HG02870 (cell line): ENCODE measurements around the gene PDE4A.
A peak's percentile ranks its signal among the peaks of the same experiment; 100 is the strongest.
"Not testable (repeated sequence)": the region's sequence is repeated elsewhere in the genome, so short reads cannot be mapped to it uniquely, and the experiment has no call there.

Source experiments
- ATAC-seq: cut with Tn5 transposase; IDR thresholded peaks from one replicate; pipeline ENCODE4 v1.9.1; 2021; ENCODE audit warnings: mild to moderate bottlenecking, moderate library complexity; ENCODE audit not compliant: unreplicated experiment

The PDE4A gene

DNA sequence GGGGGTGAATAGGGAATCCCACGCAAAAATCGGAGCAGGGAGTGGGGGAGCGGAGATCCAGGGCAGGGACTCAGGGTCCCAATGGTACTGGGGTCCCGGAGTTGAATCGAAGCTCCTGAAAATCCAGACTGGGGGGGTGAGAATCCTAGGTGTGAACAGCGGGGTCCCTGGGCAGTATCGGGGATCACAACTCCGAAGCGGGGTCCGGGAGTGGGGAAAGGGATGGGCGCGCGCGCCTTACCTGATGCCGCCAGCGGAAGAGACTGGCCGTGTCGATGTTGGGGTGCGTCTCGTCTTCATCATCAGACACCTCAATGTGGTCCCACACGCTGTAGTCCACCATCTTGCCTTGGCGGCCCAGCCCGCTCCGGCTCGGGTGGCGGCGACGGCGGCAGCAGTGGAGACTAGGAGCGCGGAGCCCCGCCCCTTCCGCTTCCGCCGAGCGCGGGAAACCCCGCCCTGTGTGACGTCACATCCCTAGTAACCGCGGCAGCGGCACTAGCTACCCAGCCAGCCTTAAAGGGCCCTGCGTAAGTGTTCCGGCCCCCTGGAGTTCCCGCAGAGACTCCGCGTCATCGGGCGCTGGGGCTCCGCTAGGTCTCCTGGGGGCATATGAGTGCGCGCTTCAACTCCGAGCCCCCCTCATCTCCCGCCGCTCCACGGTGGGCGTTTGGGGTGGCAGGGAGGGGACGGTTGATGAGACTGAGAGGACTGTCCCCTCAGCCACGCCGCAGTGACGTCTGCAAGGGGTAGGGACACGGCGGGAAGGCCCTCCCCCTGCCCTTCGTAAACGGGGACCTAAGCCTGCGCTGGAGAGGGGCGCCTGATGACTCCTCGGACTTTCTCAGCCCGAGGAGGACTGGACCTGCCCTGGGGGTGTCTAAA lies 17.0 kb upstream of the PDE4A start, which contains the start of gene CDC37:
Gene CDC37, minus strand, starts transcription at position 406 of the 885 bp plus-strand sequence. Its CDS starts 63 bp downstream, at position 343.
- ATAC-seq, result peak; percentile 80

DNA sequence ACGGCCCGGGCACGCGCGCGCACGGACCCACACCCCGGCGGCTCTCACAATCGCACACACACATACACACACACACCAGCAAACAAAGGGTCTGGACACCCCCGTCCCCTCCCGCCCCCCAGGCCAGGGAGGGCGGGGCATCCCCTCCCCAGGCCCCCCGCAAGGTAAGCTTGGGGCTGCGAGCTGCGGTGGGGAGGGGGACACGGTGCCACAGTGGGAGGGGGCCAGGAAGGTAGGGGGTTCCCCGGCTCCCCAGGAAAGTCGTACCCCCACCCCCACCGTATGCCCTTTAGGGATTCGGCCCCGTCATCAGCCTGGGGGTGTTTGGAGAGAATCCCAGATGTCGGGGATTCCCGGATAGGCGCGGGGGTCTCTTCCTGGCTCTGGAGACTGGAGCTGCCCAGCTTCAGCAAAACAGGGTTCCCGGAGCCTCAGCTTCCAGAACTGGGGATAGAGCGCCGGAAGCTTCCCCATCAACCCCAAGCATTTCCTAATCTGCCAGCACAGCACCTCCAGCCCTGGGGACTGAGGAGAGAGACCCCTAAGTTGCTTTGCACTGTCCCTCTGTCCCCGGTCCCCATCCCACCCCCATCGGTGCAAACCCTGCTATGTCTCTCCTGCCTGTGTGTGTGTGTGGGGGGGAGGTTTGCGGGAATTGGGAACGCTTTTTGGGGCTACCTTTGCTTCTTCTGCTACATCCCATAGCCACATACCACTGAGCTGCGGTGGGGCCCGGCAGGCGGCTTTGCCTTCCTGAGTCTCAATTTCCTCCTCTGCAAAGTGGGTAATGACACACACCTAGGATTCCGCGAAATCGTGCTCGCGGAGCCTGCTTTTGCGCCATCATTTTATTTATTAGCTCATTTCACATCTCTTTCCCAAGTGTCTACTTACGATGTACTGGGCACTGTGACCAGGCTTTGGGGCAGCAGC lies 15.2 kb upstream of the PDE4A start:
- no peak for ATAC-seq

DNA sequence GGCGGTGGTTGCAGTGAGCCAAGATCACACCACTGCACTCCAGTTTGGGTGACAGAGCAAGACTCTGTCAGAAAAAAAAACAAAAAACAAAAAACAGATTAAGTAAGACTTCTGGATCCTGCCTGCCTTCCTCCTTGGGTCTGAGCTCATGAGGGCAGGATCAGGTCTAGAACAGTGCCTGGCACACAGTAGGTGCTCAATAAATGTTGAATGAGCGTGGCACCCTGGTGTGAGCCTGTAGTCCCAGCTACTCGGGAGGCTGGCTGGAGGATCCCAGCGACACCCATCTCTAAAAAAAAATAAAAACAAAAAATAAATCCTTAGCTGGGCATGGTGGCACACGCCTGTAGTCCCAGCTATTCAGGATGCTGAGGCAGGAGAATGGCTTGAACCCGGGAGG lies 14.1 kb upstream of the PDE4A start:
- ATAC-seq, result no peak

DNA sequence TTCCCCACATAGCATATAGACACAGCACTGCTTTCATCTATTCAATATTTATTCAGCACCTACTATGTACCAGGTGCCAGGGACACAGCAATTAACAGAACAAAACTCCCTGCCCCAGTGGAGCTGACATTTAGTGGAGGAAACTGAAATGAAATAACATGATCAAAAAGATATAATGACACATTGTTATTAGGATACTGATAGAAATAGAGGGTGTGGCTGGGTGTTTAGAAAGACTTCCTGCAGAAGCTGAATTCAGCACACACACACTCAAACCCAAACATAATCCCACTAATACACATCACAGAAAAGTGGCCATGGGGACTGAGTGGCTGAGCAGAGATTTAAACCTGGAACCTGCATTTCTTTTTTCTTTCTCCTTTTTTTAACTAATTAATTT lies 13.2 kb upstream of the PDE4A start:
- ATAC-seq, result no peak

DNA sequence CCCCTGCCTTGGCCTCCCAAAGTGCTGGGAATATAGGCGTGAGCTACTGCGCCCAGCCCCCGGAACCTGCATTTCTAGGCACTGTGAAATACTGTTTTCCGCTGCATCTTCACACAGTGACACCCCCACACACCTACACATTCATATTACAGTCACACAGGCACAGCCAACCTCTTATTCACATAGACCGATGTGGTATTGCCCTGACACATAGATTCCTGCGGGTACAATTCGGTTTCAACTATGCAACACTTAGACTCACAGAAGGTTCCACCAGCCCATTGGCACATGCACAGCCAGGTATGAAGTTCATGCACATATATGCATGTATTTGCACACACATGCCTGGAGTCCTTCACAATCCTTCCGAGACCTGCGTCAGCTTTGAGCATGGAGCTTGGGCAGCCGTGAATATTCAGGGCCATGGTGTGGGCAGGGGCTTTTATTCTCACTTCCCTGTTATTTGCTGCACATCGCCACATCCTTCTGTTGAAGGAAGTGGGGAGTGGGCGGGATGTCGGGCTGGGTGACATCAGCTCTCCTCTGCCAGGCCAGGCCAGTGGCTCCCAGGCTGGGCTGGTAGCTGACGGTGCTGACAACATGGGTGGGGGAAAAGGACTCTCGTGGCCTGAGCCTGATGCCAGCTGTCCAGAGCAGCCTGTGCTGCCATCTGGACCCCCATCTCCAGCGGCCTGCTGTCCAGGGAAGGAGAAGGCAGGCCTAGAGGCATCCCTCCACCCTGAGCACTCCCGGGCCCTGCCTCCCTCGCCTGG lies 11.6 kb upstream of the PDE4A start:
- no peak for ATAC-seq

DNA sequence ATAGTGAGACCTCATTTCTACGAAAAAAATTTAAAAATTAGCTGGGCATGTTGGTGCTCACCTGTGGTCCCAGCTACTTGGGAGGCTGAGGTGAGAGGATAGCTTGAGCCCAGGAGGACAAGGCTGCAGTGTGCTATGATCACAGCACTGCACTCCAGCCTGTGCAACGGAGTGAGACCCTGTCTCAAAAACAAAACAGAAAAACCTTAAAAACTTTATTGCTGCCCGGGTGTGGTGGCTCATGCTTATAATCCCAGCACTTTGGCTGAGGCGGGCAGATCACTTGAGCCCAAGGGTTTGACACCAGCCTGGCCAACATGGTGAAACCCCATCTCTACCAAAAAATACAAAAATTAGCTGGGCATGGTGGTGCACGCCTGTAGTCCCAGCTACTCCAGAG lies 9.1 kb upstream of the PDE4A start:
- ATAC-seq, result not testable (repeated sequence)

DNA sequence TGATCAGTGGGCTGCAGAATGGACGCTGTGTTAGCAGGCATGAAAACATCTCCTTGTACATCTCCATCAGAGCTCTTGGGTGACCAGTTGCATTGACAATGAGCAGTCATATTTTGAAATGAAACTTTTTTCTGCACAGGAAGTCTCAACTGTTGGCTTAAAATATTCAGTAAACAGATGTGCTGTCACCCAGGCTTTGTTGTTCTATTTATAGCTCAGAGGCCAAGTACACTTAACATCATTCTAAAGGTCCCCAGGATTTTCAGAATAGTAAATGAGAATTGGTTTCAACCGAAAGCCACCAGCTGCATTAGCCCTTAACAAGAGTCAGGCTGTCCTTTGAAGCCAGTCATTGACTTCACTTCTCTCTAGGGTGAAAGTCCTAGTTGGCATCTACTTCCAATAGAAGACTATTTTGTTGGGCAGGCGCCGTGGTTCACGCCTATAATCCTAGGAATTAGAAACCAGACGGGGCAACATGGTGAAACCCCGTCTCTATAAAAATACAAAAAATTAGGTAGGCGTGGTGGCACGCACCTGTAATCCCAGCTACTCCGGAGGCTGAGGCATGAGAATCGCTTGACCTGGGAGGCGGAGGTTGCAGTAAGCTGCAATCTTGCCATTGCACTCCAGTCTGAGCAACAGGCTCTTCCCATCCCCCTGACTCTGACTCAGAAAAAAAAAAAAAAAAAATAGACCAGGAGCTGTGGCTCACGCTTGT lies 7.9 kb upstream of the PDE4A start:
- ATAC-seq, result peak; percentile 45

DNA sequence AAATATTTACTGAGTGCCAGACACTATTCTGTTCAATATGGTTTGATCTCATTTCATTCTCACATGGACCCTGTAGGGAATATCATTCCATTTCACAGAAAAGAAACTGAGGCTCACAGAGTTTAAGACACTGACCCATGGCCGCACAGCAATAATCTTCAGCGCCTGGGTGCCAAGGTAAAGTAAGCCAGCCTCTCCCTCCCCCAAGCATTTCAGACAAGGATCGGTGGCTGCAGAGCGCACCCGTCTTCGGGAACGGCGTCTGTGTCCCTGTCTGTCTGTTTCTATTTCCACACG lies 4.3 kb upstream of the PDE4A start:
- ATAC-seq, result no peak

DNA sequence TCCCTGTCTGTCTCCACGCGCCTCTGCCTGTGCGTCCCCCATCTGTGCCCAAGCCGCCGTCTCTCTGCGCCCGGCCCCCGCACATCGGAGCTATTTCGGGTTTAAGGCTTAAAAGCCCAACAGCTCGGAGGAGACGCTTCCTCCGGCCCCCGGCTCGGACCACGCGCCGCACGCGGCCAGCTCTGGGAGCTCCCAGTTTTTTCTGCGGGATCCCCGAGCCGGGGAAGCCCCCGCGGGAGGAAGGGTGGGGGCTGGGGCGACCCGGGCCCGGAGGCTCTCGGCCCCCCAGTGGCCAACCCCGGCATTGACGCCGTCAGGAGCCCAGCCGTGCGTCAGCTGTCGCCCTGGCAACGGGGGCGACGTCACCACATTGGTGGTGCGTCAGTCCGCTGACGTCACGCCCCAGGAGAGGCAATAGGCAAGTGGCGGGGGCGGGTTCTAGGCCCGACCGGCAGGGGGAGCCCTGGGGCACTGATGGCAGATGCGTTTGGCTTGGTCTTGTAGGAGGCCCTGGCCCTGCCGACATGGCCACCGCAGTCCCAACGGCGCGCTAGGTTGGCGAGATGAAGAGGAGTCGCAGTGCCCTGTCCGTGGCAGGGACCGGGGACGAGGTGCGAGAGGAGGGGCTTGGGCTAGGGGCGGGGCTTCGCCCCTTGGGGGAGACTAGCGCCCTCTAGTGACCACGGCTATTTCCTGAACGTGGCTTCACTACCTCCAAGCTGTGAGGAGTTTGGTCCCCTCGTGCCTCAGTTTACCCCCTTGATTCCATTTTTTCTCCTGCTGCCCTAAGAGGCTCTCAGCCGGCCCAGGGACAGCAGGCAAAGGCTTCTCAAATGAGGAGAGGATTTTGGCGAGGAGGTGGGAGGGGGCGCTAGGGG lies 3.7 kb upstream of the PDE4A start:
- peak; percentile 38 for ATAC-seq

DNA sequence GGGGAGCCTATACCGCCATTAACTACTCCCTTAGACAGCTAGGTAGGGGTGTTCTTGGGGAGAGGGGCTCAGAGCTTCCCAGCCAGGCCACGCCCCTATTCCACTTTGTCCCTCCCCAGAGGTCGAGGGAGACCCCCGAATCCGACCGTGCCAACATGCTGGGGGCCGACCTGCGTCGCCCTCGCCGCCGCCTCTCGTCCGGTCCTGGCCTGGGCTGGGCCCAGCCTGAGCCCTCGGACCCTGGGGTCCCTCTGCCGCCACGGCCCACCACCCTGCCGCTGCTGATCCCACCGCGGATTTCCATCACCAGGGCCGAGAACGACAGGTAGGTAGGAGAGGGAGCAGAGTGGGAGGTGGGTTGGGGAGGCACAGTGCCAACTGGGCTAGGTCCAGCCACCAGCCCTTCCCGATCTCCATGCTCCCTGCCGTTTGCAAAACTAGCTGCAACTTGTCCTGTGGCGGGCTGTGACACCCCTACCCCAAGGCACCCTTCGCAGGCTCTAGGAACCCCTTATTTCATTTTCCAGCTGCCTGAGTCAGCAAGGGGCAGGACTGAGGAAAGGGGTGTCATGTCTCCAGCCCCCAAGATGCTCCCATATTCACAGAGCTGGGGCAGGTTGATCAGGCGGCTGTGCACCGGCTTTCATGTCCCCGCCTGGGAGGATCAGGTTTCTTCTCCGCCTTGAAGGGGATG lies 2.6 kb upstream of the PDE4A start:
- ATAC-seq, result no peak

DNA sequence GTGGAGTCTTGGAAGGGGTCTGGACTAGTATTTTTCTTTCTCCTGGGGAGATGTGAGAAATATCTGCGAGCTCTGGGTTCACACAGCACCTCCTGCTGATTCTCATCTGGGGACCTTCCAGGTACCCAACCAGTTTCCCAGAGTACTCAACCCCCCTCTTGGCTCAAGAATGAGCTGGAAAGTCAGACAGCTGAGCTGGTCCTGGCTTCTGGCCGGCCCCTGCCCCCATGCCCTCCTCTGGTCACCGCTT lies 2.2 kb upstream of the PDE4A start:
- ATAC-seq, result no peak

DNA sequence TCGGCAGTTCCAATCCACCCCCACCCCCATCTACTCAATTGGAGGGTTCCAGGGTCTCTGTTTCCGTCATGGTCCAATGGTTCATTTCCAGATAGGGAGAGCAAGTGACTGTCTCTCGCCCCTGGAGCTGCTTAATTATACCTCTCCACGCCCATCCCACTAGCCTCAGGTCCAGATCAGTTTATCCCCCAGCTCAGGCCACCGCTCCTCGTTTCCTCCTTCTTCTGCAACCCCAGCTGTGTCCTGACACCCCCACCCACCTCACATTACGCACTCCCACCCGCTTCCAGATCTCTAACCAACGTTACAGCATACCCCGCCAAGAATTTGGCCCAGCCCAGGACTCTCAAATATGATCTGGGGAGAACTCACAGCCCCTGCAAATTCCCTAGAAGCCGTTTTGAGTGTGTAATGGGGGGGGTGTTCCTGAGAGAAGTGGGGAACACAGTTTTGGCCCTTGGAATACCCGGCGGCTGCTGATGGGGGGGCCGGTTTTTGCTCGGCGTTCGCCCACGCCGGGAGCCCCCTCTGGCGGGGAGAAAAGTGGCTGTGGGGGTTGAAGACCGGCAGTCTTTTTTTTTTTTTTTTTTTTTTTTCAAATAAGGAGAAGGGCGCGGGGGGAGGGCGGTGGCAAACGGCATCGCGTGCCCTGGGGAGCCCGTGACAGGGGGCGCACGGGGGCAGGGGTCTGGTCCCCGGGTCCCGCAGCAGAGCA lies 1.7 kb upstream of the PDE4A start:
- no peak for ATAC-seq

DNA sequence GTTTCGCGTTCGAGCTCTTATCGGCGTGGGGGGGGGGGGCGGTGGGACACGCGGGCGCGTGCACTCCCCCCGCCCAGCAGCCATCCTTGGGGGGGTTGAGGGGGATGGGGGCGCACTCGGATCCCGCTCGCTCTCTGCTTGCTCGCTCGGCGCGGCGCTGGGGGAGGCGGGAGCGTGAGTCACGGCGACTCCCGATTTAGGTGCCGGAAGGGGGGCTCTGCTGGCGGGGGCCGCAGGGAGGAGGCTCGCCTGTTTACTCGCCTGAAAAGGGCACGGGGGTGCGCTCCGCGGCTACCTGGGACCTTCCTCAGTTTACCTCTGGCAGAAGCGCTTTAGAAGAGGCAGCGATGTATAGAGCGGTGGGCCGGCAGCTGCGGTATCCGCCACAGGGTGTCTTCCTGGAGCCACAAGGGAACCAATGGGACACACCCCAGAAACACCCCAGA lies 1.1 kb upstream of the PDE4A start:
- no peak for ATAC-seq

DNA sequence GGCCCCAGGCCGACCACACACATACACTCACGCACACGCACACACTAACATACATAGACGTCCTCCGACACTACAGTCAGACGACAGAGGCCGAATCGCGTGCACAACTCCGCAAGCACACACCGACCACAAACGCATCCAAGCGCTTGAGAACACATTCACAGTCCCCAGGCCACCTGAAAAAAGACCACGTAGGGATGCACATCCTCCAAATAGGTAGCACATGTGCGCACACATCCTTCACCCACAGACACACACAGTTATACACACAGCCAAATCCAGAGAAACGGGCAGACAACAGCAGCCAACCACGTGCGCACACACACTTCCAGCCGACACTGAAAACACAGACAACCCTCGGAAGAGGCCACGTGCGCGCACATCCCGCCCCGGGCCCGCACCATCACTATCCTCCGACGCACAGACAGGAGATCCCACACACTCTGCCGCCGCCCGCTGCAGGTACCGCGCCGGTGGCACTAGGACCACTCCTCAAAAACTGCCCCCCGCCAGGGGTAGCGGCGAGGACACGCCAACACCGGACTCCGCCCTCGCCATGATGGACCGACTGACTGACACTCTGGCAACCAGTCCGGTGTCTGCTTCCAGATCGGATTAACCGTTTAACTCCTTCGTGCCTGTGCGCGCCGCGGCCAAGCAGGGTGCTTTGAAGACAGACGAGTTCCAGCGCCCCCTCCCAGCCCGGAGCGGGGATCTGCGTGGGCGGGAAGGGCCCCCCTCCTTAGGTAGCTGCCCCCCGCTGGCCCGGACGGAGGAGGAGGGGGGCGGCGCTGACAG lies 493 bp upstream of the PDE4A start:
- no peak for ATAC-seq

DNA sequence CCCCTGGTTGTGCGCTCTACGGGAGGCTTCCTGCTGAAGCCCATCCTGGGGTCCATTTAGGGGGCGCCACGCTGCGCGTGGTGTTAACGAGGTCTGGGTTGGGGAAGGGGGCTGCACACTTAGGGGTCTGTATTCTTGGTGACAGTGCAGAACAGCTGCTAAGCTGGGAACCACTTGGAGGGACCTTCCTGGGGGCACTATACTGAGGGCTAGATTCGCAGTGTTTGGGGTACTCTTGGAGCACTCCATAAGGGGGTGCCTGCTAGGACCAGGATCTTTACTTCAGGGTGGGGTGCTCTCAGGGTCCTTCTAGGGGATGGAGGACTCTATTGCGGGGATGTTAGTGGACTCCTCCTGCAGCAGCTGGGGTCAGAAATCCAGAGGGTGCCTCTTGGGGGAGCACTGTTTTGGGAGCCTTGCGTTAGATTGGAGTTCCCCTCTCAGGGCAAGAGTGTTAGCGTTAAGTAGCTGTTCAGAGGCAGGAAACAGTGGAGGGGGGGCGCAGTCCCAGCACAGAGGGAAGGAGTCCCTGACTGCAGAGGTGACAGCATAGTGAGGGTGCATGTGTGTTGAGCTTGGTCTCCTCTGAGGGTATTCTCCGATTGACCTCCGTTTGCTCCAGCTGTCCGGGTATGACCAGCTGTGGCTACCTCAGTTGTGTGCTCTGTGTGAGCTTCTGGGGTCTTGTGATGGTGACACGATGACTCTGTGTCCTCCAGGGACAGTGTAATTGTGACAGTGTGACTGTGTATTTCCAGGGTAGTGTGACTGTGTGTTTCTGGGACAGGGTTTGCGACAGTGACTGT lies 1.1 kb downstream of the PDE4A start:
- no peak for ATAC-seq

DNA sequence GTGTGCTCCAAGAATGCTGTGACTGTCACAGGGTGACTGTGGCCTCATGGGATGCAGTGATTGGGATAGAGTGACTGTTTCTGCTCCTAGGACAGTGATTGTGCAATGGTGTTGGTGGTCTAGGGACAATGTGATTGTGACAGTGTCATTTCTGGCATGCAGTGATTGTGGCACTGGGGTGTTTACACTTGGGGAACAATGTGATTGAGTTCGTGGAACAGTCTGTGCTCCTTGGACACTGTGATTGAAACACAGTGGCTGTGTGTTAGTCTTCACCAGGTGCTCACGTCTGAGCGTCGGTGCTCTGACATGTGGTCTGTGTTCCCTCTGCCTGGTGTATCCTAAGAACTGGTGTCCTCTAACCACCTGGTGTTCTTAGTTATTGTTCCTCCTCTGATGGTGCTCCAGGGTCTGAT lies 1.7 kb downstream of the PDE4A start:
- no peak for ATAC-seq

DNA sequence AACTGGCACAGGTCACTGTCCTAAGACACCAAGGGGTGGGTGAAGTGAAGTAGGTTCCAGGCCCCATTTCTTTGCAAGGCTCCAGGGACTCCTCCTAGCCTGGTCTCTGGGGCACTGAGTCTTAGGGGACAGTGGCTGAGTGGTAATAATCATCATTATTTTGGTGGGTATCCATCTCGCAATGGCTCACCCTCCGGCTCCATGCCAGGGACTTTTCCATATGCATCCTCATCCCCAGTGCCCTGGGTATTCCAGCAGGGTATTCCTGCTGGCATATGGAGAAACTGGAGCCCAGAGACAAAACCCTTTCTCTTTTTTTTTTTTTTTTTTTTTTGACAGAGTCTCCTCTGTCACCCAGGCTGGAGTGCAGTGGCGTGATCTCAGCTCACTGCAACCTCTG lies 2.5 kb downstream of the PDE4A start:
- ATAC-seq, result no peak
